Measurements from ENCODE around the gene PITPNM1. TPM values are rescaled to one million over a fixed set of nuclear protein-coding genes. Genes with fewer than 3 reads are reported as not detected.
A peak's percentile ranks its signal among the peaks of the same experiment; 100 is the strongest.
"Not testable (repeated sequence)": the region's sequence is repeated elsewhere in the genome, so short reads cannot be mapped to it uniquely, and the experiment has no call there.

Gene PITPNM1
- polyA plus RNA-seq (ENCODE audit: insufficient read length): 28.6 TPM
- long read RNA-seq, donor 1, full-length matches to known transcripts: 1 of 1 reads
- long read RNA-seq, donor 1, partial matches to known transcripts: 0 of 1 reads
- long read RNA-seq, donor 1, other reads (novel, unspliced or antisense): 0 of 1 reads
- long read RNA-seq, donor 2: 0 reads
- long read RNA-seq, donor 3: 0 reads
- long read RNA-seq, donor 4: 0 reads
- long read RNA-seq, donor 5, partial matches to known transcripts: 8 of 8 reads
- long read RNA-seq, donor 5, other reads (novel, unspliced or antisense): 0 of 8 reads
- long read RNA-seq, donor 6, full-length matches to known transcripts: 2 of 8 reads
- long read RNA-seq, donor 6, partial matches to known transcripts: 6 of 8 reads
- long read RNA-seq, donor 6, other reads (novel, unspliced or antisense): 0 of 8 reads
- long read RNA-seq, donor 7: 0 reads
- long read RNA-seq, donor 8: 0 reads

GRCh38 chr11:67504950-67505581, at the start of gene PITPNM1:
PITPNM1 (minus strand) TSS chr11:67505363; CDS start chr11:67504180, 1,183 bp downstream.
- DNase-seq: peak; percentile 53

GRCh38 chr11:67551697-67552096, 46.5 kb upstream of the PITPNM1 start:
- not testable (repeated sequence) for DNase-seq

- no peak for DNase-seq
Observed at GRCh38 chr11:67551127-67551526, 46.0 kb upstream of the PITPNM1 start.

GRCh38 chr11:67548555-67549110, 43.5 kb upstream of the PITPNM1 start:
- no peak for DNase-seq

GRCh38 chr11:67548112-67548511, 42.9 kb upstream of the PITPNM1 start:
- not testable (repeated sequence) for DNase-seq

- DNase-seq: no peak
Observed at GRCh38 chr11:67545280-67545679, 40.1 kb upstream of the PITPNM1 start.

- no peak for DNase-seq
Observed at GRCh38 chr11:67544616-67545242, 39.6 kb upstream of the PITPNM1 start.

- no peak for DNase-seq
Observed at GRCh38 chr11:67543585-67543984, 38.4 kb upstream of the PITPNM1 start.

- DNase-seq: no peak
Observed at GRCh38 chr11:67542971-67543370, 37.8 kb upstream of the PITPNM1 start.

- no peak for DNase-seq
Observed at GRCh38 chr11:67542169-67542568, 37.0 kb upstream of the PITPNM1 start.

- DNase-seq: no peak
Observed at GRCh38 chr11:67541198-67541597, 36.0 kb upstream of the PITPNM1 start.

- no peak for DNase-seq
Observed at GRCh38 chr11:67539550-67539949, 34.4 kb upstream of the PITPNM1 start.

GRCh38 chr11:67538823-67539505, 33.8 kb upstream of the PITPNM1 start:
- no peak for DNase-seq

GRCh38 chr11:67538306-67538705, 33.1 kb upstream of the PITPNM1 start:
- DNase-seq: no peak

GRCh38 chr11:67535561-67535960, 30.4 kb upstream of the PITPNM1 start:
- no peak for DNase-seq

GRCh38 chr11:67534070-67534679, 29.0 kb upstream of the PITPNM1 start:
- no peak for DNase-seq

GRCh38 chr11:67532889-67533288, 27.7 kb upstream of the PITPNM1 start:
- DNase-seq: no peak

GRCh38 chr11:67530282-67530592, 25.1 kb upstream of the PITPNM1 start:
- no peak for DNase-seq

GRCh38 chr11:67528376-67528775, 23.2 kb upstream of the PITPNM1 start:
- DNase-seq: no peak

GRCh38 chr11:67525275-67525976, 20.3 kb upstream of the PITPNM1 start:
- peak; percentile 47 for DNase-seq

- DNase-seq: no peak
Observed at GRCh38 chr11:67524480-67524808, 19.3 kb upstream of the PITPNM1 start.
